GM12878 (cell line): ENCODE data around the gene FAIM. TPM values are rescaled to one million over a fixed set of nuclear protein-coding genes. Genes with fewer than 3 reads are reported as not detected.
A peak's percentile ranks its signal among the peaks of the same experiment; 100 is the strongest.

Experiments used
- ATAC-seq: fragments of 200-7000 bp; cut with Tn5 transposase; 3 replicates; pipeline ENCODE4 v1.9.1; 2020; ENCODE audit warnings: mild to moderate bottlenecking, moderate library complexity
- BruUV-seq: library from RNA; stranded (reverse); fragments of 400-500 nt; replicated peaks from 2 replicates; lab custom pipeline; 2021; lab: Mats Ljungman, UMichigan
- CTCF ChIA-PET: fragments of 300-600 bp; sonication (Branson Sonifier 250); formaldehyde crosslinking; extraction: SDS; loops from one replicate; lab custom pipeline; 2021; ENCODE audit warnings: inconsistent platforms; lab: Yijun Ruan, JAX
- POLR2A ChIA-PET: fragments of 350-600 bp; formaldehyde crosslinking; extraction: SDS; loops from one replicate; lab custom pipeline; 2021; ENCODE audit warnings: inconsistent platforms; lab: Charles Lee
- RAD21 ChIA-PET: fragments of 300-600 bp; sonication (Branson Sonifier 250); formaldehyde crosslinking; loops from one replicate; lab custom pipeline; 2023; ENCODE audit warnings: antibody characterized with exemption; ENCODE audit not compliant: unreplicated experiment; lab: Charles Lee
- SMC1A ChIA-PET: fragments of 300-600 bp; sonication (Branson Sonifier 250); formaldehyde crosslinking; loops from one replicate; lab custom pipeline; 2023; ENCODE audit not compliant: unreplicated experiment, uncharacterized antibody; lab: Charles Lee
- DNase-seq: peaks from one replicate; pipeline ENCODE4 v3.0.0-alpha.2; 2011; ENCODE audit warnings: low read depth, low spot score
- FAIRE-seq: peaks from 3 replicates; lab custom pipeline; 2011; peaks lifted over from hg19 to GRCh38; lab: Jason Lieb, UNC
- H2AFZ ChIP-seq: 2 replicates; pipeline ENCODE4 v1.6.0; 2011; ENCODE audit warnings: low read depth, low read length, control low read depth; ENCODE audit not compliant: control insufficient read depth
- H3K27ac ChIP-seq: 2 replicates; pipeline ENCODE4 v1.5.1; 2011; ENCODE audit warnings: control low read depth; ENCODE audit not compliant: control insufficient read depth, insufficient read depth
- H3K27me3 ChIP-seq, 2 experiments: replicated peaks in 1 of 2; 2 replicates each; pipeline versions ENCODE4 v1.6.0 to v1.6.1; 2011; ENCODE audit warnings: low read length in 1 of 2; ENCODE audit not compliant: control insufficient read depth in 2 of 2, insufficient read depth in 2 of 2
- H3K36me3 ChIP-seq, 2 experiments: 2 replicates each; pipeline ENCODE4 v1.5.1; 2011; ENCODE audit warnings: low read length in 1 of 2; ENCODE audit not compliant: control insufficient read depth in 2 of 2, insufficient read depth in 2 of 2
- H3K4me1 ChIP-seq: 2 replicates; pipeline ENCODE4 v1.6.1; 2011; ENCODE audit warnings: mild to moderate bottlenecking, low read length, moderate library complexity, mixed read lengths; ENCODE audit not compliant: control insufficient read depth, insufficient read depth
- H3K4me2 ChIP-seq: 2 replicates; pipeline ENCODE4 v1.6.0; 2011; ENCODE audit warnings: control low read depth; ENCODE audit not compliant: control insufficient read depth, insufficient read depth
- H3K4me3 ChIP-seq: fragments of 200-600 bp; sonication (generic); 2 replicates; pipeline ENCODE4 v1.5.1; 2016
- H3K79me2 ChIP-seq: 2 replicates; pipeline ENCODE4 v1.6.0; 2011; ENCODE audit warnings: low read length; ENCODE audit not compliant: control insufficient read depth, insufficient read depth
- H3K9ac ChIP-seq: 2 replicates; pipeline ENCODE4 v1.8.0; 2011; ENCODE audit warnings: low read length, control low read depth, mixed read lengths; ENCODE audit not compliant: control insufficient read depth, insufficient read depth
- H3K9me3 ChIP-seq: replicated peaks from 3 replicates; pipeline ENCODE4 v1.5.1; 2011; ENCODE audit warnings: mild to moderate bottlenecking, low read length; ENCODE audit not compliant: control insufficient read depth, insufficient read depth
- H4K20me1 ChIP-seq: 2 replicates; pipeline ENCODE4 v1.6.0; 2011; ENCODE audit not compliant: control insufficient read depth, insufficient read depth
- KAT2A ChIP-seq: conservative IDR thresholded peaks from 2 replicates; pipeline ENCODE4 v1.6.1; 2011; ENCODE audit warnings: low read depth, low read length; ENCODE audit not compliant: control insufficient read depth
- WGBS: methylation state at CpG from one replicate; pipeline ENCODE4 v1.1.6; 2016; ENCODE audit warnings: low lambda C conversion rate; ENCODE audit not compliant: insufficient replicate concordance, insufficient coverage; ENCODE audit errors: missing lambda C conversion rate; 5-methylcytosine and 5-hydroxymethylcytosine counted together
- in situ Hi-C: fragments of 300-500 bp; cut with MboI; formaldehyde crosslinking; loops from 9 replicates; pipeline ENCODE4 v1.14.3; 2018; ENCODE audit warnings: mixed read lengths
- intact Hi-C: fragments of 100-400 bp; cut with micrococcal nuclease; formaldehyde crosslinking; loops from one replicate; pipeline ENCODE4 v1.14.2; 2022; ENCODE audit not compliant: unreplicated experiment
- polyA plus RNA-seq, 11 experiments: library from polyadenylated mRNA; depleted of rRNA in 4 of 11; unstranded in 6 of 11; stranded (reverse) in 5 of 11; fragments of >200 nt; fragmentation: Nextera tagmentation in 4 of 11; fragmentation: Illumina TruSeq in 1 of 11; extraction: Ambion mirVana in 4 of 11; extraction: Trizol in 1 of 11; gene quantifications; 1 replicate in 1 of 11; 2 replicates in 10 of 11; pipeline versions ENCODE4 v1.2.1 to v1.2.3, GENCODE V29; 2011 to 2016; ENCODE audit warnings: inconsistent platforms in 2 of 11, missing spikeins in 2 of 11, low read depth in 1 of 11
- total RNA-seq, 4 experiments: library from RNA; depleted of rRNA in 3 of 4; stranded (reverse); fragments of >200 nt in 3 of 4; fragmentation: Illumina TruSeq in 1 of 4; extraction: Trizol in 1 of 4; gene quantifications; 2 replicates each; pipeline versions ENCODE4 v1.2.1 to v1.2.3, GENCODE V29; 2013 to 2021
- TF ChIP-seq, protein P1 (sequence below): IDR thresholded peaks from 2 replicates; pipeline ENCODE4 v1.6.1; 2012; ENCODE audit warnings: low read depth, low read length, improper control_type of control experiment

FAIM gene
- total and polyA plus RNA-seq, 10 of the 15 experiments (the other 5 are each of a cell fraction or from before 2014, with no cell fraction given): 9.3 to 34.0 (median 23.5) TPM

DNA sequence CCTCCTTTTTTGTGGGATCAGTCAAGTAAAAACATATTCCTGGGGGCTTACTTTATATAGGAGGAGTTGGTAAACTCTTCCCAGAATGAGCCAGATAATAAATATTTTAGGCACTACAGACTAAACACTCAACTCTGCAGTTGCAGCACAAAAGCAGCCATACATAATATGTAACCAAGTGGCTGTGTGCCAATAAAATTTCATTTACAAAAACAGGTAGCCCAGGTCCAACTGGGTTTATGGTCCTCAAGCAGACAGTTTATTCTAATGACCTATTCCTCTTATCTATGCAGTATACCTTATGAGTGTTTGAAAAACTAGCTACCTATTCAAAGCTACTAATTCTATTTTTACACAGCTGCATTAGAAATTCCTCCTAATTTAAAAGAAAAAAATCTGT is 61.8 kb downstream of the FAIM start (continued):
- TF ChIP-seq, protein P1, sequence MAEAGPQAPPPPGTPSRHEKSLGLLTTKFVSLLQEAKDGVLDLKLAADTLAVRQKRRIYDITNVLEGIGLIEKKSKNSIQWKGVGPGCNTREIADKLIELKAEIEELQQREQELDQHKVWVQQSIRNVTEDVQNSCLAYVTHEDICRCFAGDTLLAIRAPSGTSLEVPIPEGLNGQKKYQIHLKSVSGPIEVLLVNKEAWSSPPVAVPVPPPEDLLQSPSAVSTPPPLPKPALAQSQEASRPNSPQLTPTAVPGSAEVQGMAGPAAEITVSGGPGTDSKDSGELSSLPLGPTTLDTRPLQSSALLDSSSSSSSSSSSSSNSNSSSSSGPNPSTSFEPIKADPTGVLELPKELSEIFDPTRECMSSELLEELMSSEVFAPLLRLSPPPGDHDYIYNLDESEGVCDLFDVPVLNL: no peak

DNA sequence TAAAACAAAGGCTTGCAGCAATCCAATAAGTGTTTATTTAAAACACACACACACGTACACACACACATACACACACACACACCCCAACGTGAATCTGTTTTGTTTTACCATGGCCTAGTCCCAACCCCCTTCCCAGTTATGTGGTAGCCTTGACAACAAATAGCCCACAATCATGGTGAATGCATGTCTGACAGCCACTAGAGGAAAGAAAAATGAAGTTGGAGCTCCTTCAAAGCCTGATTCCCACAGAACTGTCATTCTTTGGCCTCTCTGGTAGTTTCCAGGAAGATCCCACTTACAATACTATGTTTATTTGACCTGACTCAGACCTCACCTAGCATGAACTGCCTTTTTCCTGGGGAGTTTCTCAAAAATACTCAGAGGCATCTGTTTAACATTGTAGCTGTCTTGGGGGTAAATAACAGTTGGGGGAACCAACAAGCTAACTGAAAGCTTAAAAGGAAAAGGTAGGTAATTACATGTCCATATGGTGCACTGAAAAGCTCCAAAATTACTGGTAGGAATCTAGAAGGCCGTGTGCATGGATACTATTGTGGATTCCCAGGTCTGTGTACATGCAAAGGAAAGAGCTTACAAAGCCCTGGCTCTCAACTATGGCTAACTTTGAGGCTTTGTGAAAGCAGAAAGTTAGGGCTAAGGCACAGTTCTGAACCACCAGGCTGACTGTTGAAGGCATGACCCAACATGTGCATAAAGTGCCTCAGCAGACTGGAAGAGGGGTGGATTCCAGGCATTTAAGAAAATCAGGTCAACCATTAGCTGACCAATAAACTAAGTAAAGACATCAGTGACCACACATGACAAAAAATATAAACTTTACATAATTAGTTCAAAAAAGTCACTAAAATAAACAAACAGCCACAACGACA is 65.3 kb downstream of the FAIM start:
- POLR2A ChIA-PET: interaction anchor here (0.8 kb wide), 1 partner anchor 12 kb away, joined by 3 read pairs; no protein-coding TSS in a partner anchor
- BruUV-seq: no TSS peak
- FAIRE-seq: peak; percentile 52

More for the DNA sequence above, 65.3 kb downstream of the FAIM start:
- Histone ChIP-seq H3K4me1 (no peaks in the 10 kb centered on the region), H3K36me3 (no peaks in the 10 kb centered on the region; a peak in 1 of 4 replicates), H3K4me2 (no peak overlapping the region), H3K79me2 (no peaks in the 10 kb centered on the region), H3K27ac (no peak overlapping the region), H3K4me3 (no peak overlapping the region), H3K9me3 (peaks cover 8% of the 10 kb centered on the region), H2AFZ (no peak overlapping the region), H3K9ac (no peak overlapping the region), H4K20me1 (no peaks in the 10 kb centered on the region), H3K27me3 (no peaks in the 10 kb centered on the region)
- SMC1A ChIA-PET: interaction anchor here (0.6 to 1.4 kb wide), 2 partner anchors 16 to 27 kb away, joined by 3 read pairs; no protein-coding TSS in a partner anchor
- DNase-seq (no peak), ATAC-seq (no peak)
- 95% methylated on average over 4 of the region's 4 CpGs for WGBS
- in situ Hi-C loops: no loop called here
- intact Hi-C loops: no loop called here
- CTCF ChIA-PET: interaction anchor here (1.4 to 2.0 kb wide), 2 partner anchors 195 to 249 kb away, joined by 4 to 5 read pairs; no protein-coding TSS in a partner anchor
- no peak for TF ChIP-seq KAT2A
- RAD21 ChIA-PET: interaction anchor here (0.9 kb wide), 1 partner anchor 161 kb away, joined by 3 read pairs; no protein-coding TSS in a partner anchor
